Lower lobe of right lung (tissue), 2 donors: Measurements from ENCODE around the gene USP7. TPM values are rescaled to one million over a fixed set of nuclear protein-coding genes. Genes with fewer than 3 reads are reported as not detected.
A peak's percentile ranks its signal among the peaks of the same experiment; 100 is the strongest.

ENCODE experiments used
- ATAC-seq, 2 donors: fragments of 200-7000 bp; cut with Tn5 transposase; one replicate each; pipeline ENCODE4 v1.9.1; 2020 to 2022; ENCODE audit warnings: mild to moderate bottlenecking in 2 of 2, moderate library complexity in 2 of 2
- DNase-seq: peaks from one replicate; pipeline ENCODE4 v3.0.0-alpha.2; 2020
- H3K27ac ChIP-seq: fragments of 200-600 bp; one replicate; pipeline ENCODE4 v1.8.0; 2022
- H3K27me3 ChIP-seq: fragments of 200-600 bp; one replicate; pipeline ENCODE4 v1.8.0; 2022; ENCODE audit warnings: low read depth
- H3K36me3 ChIP-seq: fragments of 200-600 bp; one replicate; pipeline ENCODE4 v1.8.0; 2022; ENCODE audit warnings: mild to moderate bottlenecking
- H3K4me1 ChIP-seq: fragments of 200-600 bp; one replicate; pipeline ENCODE4 v1.8.0; 2022
- H3K4me3 ChIP-seq: fragments of 200-600 bp; one replicate; pipeline ENCODE4 v1.8.0; 2022; ENCODE audit warnings: mild to moderate bottlenecking
- H3K9me3 ChIP-seq: fragments of 200-600 bp; one replicate; pipeline ENCODE4 v1.8.0; 2022
- CTCF ChIP-seq: fragments of 200-600 bp; IDR thresholded peaks from one replicate; pipeline ENCODE4 v1.8.0; 2022; ENCODE audit warnings: antibody characterized with exemption, mild to moderate bottlenecking
- intact Hi-C: fragments of 100-400 bp; cut with DNase I; formaldehyde crosslinking; loops from one replicate; pipeline ENCODE4 v1.11.0; 2022
- total RNA-seq: library from RNA; stranded (reverse); fragmentation: NEBNext Ultra II Directional; extraction: Animal tissue kit (Norgen Biotek cat#: 25700); gene quantifications from one replicate; pipeline ENCODE4 v1.2.1, GENCODE V29; 2021
- donor health status: DM: no; HTN: yes; CAD: no; lungs with severe emphysema.

Gene USP7
- total RNA-seq, 1 donor from 2014 or later, result 87.5 TPM

- H3K4me1 ChIP-seq, result no peaks in the 10 kb centered on the region
- H3K36me3 ChIP-seq, result peaks cover 100% of the 10 kb centered on the region
- intact Hi-C loops, result no loop called here
- DNase-seq, result no peak
- no peak overlapping the region for H3K4me3 ChIP-seq
- H3K27me3 ChIP-seq, result no peaks in the 10 kb centered on the region
- no peak for TF ChIP-seq CTCF
- no peak for ATAC-seq
- no peak overlapping the region for H3K27ac ChIP-seq
- no peaks in the 10 kb centered on the region for H3K9me3 ChIP-seq
Measured at GRCh38 chr16:8903004-8903403, 60.7 kb downstream of the USP7 start.

- DNase-seq (no peak), ATAC-seq (no peak)
- H3K4me1 ChIP-seq, result no peaks in the 10 kb centered on the region
- intact Hi-C loops, result no loop called here
- no peak for TF ChIP-seq CTCF
- H3K4me3 ChIP-seq, result no peak overlapping the region
- H3K36me3 ChIP-seq, result peaks cover 100% of the 10 kb centered on the region
- H3K9me3 ChIP-seq, result no peaks in the 10 kb centered on the region
- H3K27ac ChIP-seq, result no peak overlapping the region
- no peaks in the 10 kb centered on the region for H3K27me3 ChIP-seq
Measured at GRCh38 chr16:8901320-8901861, 62.3 kb downstream of the USP7 start.

- DNase-seq, result no peak
- H3K4me3 ChIP-seq, result no peak overlapping the region
- H3K36me3 ChIP-seq, result peaks cover 100% of the 10 kb centered on the region
- no peak for TF ChIP-seq CTCF
- ATAC-seq, result no peak
- H3K4me1 ChIP-seq, result no peaks in the 10 kb centered on the region
- no peaks in the 10 kb centered on the region for H3K27me3 ChIP-seq
- no peak overlapping the region for H3K27ac ChIP-seq
- intact Hi-C loops, result no loop called here
- H3K9me3 ChIP-seq, result no peaks in the 10 kb centered on the region
Measured at GRCh38 chr16:8900343-8900742, 63.4 kb downstream of the USP7 start.

- TF ChIP-seq CTCF, result no peak
- Histone ChIP-seq H3K4me1 (no peaks in the 10 kb centered on the region), H3K27me3 (no peaks in the 10 kb centered on the region), H3K27ac (no peak overlapping the region), H3K36me3 (peaks cover 100% of the 10 kb centered on the region), H3K9me3 (no peaks in the 10 kb centered on the region), H3K4me3 (no peak overlapping the region)
- intact Hi-C loops, result no loop called here
- ATAC-seq (no peak), DNase-seq (peak; percentile 8)
Measured at GRCh38 chr16:8899709-8900317, 63.9 kb downstream of the USP7 start.

GRCh38 chr16:8898660-8899318 is 64.9 kb downstream of the USP7 start:
- DNase-seq, result no peak
- intact Hi-C loops, result no loop called here

More at GRCh38 chr16:8898660-8899318, 64.9 kb downstream of the USP7 start:
- Histone ChIP-seq H3K4me1 (no peaks in the 10 kb centered on the region), H3K36me3 (peaks cover 100% of the 10 kb centered on the region), H3K4me3 (no peak overlapping the region), H3K27ac (no peak overlapping the region), H3K9me3 (no peaks in the 10 kb centered on the region), H3K27me3 (no peaks in the 10 kb centered on the region)
- no peak for TF ChIP-seq CTCF
- ATAC-seq, result no peak
